K562 (cell line): ENCODE data around the gene SLC25A1. TPM values are rescaled to one million over a fixed set of nuclear protein-coding genes. Genes with fewer than 3 reads are reported as not detected.

Experiments
- ATF1 ChIP-seq, 2 experiments: fragments of 450-650 bp in 1 of 2; IDR thresholded peaks; 2 replicates each; pipeline ENCODE4 v1.6.1; 2016; ENCODE audit warnings: missing compliant biosample characterization in 1 of 2, missing genetic modification characterization in 1 of 2
- CBX2 ChIP-seq: fragments of 200-600 bp; sonication (generic); IDR thresholded peaks from one replicate; pipeline ENCODE4 v1.6.1; 2012; ENCODE audit warnings: mild to moderate bottlenecking, low read length, inconsistent platforms; ENCODE audit not compliant: insufficient read depth, poor library complexity, severe bottlenecking
- CHD1 ChIP-seq: fragments of 200-600 bp; sonication (generic); IDR thresholded peaks from one replicate; pipeline ENCODE4 v1.6.1; 2012; ENCODE audit warnings: mild to moderate bottlenecking, moderate library complexity, low read length, inconsistent platforms
- EWSR1 ChIP-seq: fragments of 450-650 bp; IDR thresholded peaks from 2 replicates; pipeline ENCODE4 v1.6.1; 2018; ENCODE audit warnings: borderline replicate concordance, mild to moderate bottlenecking, low read depth, moderate library complexity; ENCODE audit not compliant: partially characterized antibody
- HCFC1 ChIP-seq: IDR thresholded peaks from 2 replicates; pipeline ENCODE4 v1.6.1; 2012; ENCODE audit warnings: low read depth, low read length, improper control_type of control experiment
- HNRNPLL ChIP-seq: fragments of 200-400 bp; formaldehyde crosslinking; IDR thresholded peaks from 2 replicates; pipeline ENCODE4 v1.6.1; 2017; ENCODE audit warnings: low read length, low read depth, mild to moderate bottlenecking; ENCODE audit not compliant: poor library complexity, severe bottlenecking
- HOMEZ ChIP-seq: fragments of 250-450 bp; sonication (Bioruptor Pico); IDR thresholded peaks from 2 replicates; pipeline ENCODE4 v1.4.0; 2020; ENCODE audit warnings: mild to moderate bottlenecking, moderate library complexity
- KLF13 ChIP-seq: fragments of 450-650 bp; IDR thresholded peaks from 2 replicates; pipeline ENCODE4 v1.6.1; 2016; ENCODE audit warnings: missing genetic modification characterization, low read depth, mild to moderate bottlenecking, missing compliant biosample characterization, moderate library complexity, borderline replicate concordance
- MIER1 ChIP-seq: fragments of 450-650 bp; IDR thresholded peaks from 2 replicates; pipeline ENCODE4 v1.6.1; 2016; ENCODE audit warnings: antibody characterized with exemption, mild to moderate bottlenecking, low read depth
- MTF1 ChIP-seq: fragments of 250-450 bp; sonication (Bioruptor Pico); IDR thresholded peaks from 2 replicates; pipeline ENCODE4 v1.9.0; 2021; ENCODE audit warnings: moderate library complexity, mild to moderate bottlenecking, inconsistent platforms, borderline replicate concordance
- PRMT5 ChIP-seq: sonication (generic); formaldehyde crosslinking; IDR thresholded peaks from 2 replicates; pipeline ENCODE4 v1.5.0; 2020; ENCODE audit warnings: missing genetic modification reagents
- RBM25 ChIP-seq: fragments of 200-400 bp; formaldehyde crosslinking; IDR thresholded peaks from 2 replicates; pipeline ENCODE4 v1.6.1; 2018; ENCODE audit warnings: low read length, low read depth, moderate library complexity; ENCODE audit not compliant: severe bottlenecking
- SRSF1 ChIP-seq: fragments of 200-400 bp; formaldehyde crosslinking; IDR thresholded peaks from 2 replicates; pipeline ENCODE4 v1.6.1; 2017; ENCODE audit warnings: mild to moderate bottlenecking, low read depth, low read length, moderate library complexity
- TRIM24 ChIP-seq, 2 experiments: fragments of 450-650 bp; IDR thresholded peaks; 2 replicates each; pipeline ENCODE4 v1.6.1; 2016
- TRIM25 ChIP-seq: fragments of 450-650 bp; IDR thresholded peaks from 2 replicates; pipeline ENCODE4 v1.7.0; 2016; ENCODE audit warnings: borderline replicate concordance
- U2AF2 ChIP-seq: fragments of 200-400 bp; formaldehyde crosslinking; optimal IDR thresholded peaks from 2 replicates; pipeline ENCODE3; 2017; ENCODE audit warnings: low read depth, mild to moderate bottlenecking, low read length
- YBX1 ChIP-seq: fragments of 450-650 bp; IDR thresholded peaks from 2 replicates; pipeline ENCODE4 v1.7.1; 2016; ENCODE audit warnings: mild to moderate bottlenecking
- ZNF764 ChIP-seq: fragments of 250-450 bp; sonication (Bioruptor Pico); IDR thresholded peaks from 2 replicates; pipeline ENCODE4 v1.4.0; 2020; ENCODE audit warnings: low read depth, mild to moderate bottlenecking, moderate library complexity
- ZSCAN32 ChIP-seq: fragments of 450-650 bp; formaldehyde crosslinking; IDR thresholded peaks from 2 replicates; pipeline ENCODE4 v1.4.0; 2020; ENCODE audit warnings: mild to moderate bottlenecking, moderate library complexity
- polyA plus RNA-seq, 8 experiments: library from polyadenylated mRNA; depleted of rRNA in 4 of 8; stranded (reverse) in 5 of 8; unstranded in 3 of 8; fragments of >200 nt; fragmentation: Nextera tagmentation in 2 of 8; fragmentation: Illumina TruSeq in 1 of 8; extraction: Ambion mirVana in 2 of 8; extraction: Trizol in 1 of 8; gene quantifications; 2 replicates each; pipeline versions ENCODE4 v1.2.1 to v1.2.3, GENCODE V29; 2011 to 2014; ENCODE audit warnings: inconsistent platforms in 1 of 8, missing spikeins in 1 of 8
- total RNA-seq, 7 experiments: library from RNA; depleted of rRNA in 6 of 7; stranded (reverse); fragments of >200 nt in 6 of 7; fragmentation: Illumina TruSeq in 2 of 7; extraction: Trizol in 2 of 7; gene quantifications; 2 replicates each; pipeline versions ENCODE4 v1.2.1 to v1.2.3, GENCODE V29; 2011 to 2021; ENCODE audit warnings: low replicate concordance in 1 of 7

The SLC25A1 gene
- total and polyA plus RNA-seq, 9 of the 15 experiments (the other 6 are each of a cell fraction or from before 2014, with no cell fraction given), result 11.0 to 408 (median 110) TPM

GRCh38 chr22:19178657-19179496, at the start of gene SLC25A1 (continued):
- TF ChIP-seq TRIM25, result no peak
- no peak for TF ChIP-seq ATF1 (CRISPR knock-in tag; IDR thresholded peaks at IDR 0.05)
- TF ChIP-seq ATF1 (tag; IDR thresholded peaks at IDR 0.05), result peak; percentile 80; the same call in 1 of the 2 replicates
- TF ChIP-seq YBX1, result no peak
- no peak for TF ChIP-seq TRIM24 (IDR thresholded peaks at IDR 0.05)
- TF ChIP-seq MIER1, result no peak
- no peak for TF ChIP-seq EWSR1
- peak; percentile 69; the same call in 1 of the 2 replicates for TF ChIP-seq ZNF764
- TF ChIP-seq MTF1 (CRISPR knock-in tag), result 0 out of 2 replicates have a peak, but pooled peaks have one; percentile 14
- peak; percentile 23 for TF ChIP-seq ZSCAN32 (CRISPR knock-in tag)
- TF ChIP-seq HCFC1, result no peak
- TF ChIP-seq HOMEZ (CRISPR knock-in tag), result 0 out of 2 replicates have a peak, but pooled peaks have one; percentile 23
- peak; percentile 84 for TF ChIP-seq CHD1
- TF ChIP-seq CBX2, result no peak
- TF ChIP-seq PRMT5 (CRISPR knock-in tag), result no peak
- TF ChIP-seq U2AF2, result no peak
- TF ChIP-seq HNRNPLL, result peak; percentile 15
- TF ChIP-seq RBM25, result no peak
- TF ChIP-seq SRSF1, result no peak
- TF ChIP-seq KLF13 (tag), result peak; percentile 94
